Measurements from ENCODE around the gene KIF26B. TPM values are rescaled to one million over a fixed set of nuclear protein-coding genes. Genes with fewer than 3 reads are reported as not detected.

KIF26B gene
- total and polyA plus RNA-seq, 2 of the 4 experiments (the other 2 are of a cell fraction): 0.53 to 0.54 TPM

GRCh38 chr1:245715291-245715701 is 560.5 kb downstream of the KIF26B start:
- TF ChIP-seq RFX5 (IDR thresholded peaks at IDR 0.05; ENCODE audit: low read depth, low read length) (no peak), FOS (IDR thresholded peaks at IDR 0.05; ENCODE audit: low read depth, low read length) (no peak), ELK1 (IDR thresholded peaks at IDR 0.05; ENCODE audit: borderline replicate concordance, low read depth, low read length) (no peak)
- Histone ChIP-seq H3K14ac (replicated peaks; ENCODE audit: low read depth, low read length) (no peak overlapping the region), H4K5ac (ENCODE audit: low read depth, low read length) (no peak overlapping the region), H3K56ac (ENCODE audit: extremely low read depth, insufficient read depth, low read length) (no peak overlapping the region), H3K36me3 (ENCODE audit: control insufficient read depth, insufficient read depth, low read length) (no peaks in the 10 kb centered on the region), H4K8ac (ENCODE audit: low read depth in 2 of 2, low read length in 2 of 2) (no peak overlapping the region), H3K27me3 (ENCODE audit: control insufficient read depth, insufficient read depth, low read length) (no peaks in the 10 kb centered on the region; the same call in 1 of the 2 replicates), H3K4me1 (ENCODE audit: control insufficient read depth, insufficient read depth, low read length) (peaks cover 8% of the 10 kb centered on the region), H3K27ac (ENCODE audit: insufficient read depth, low read length) (no peak overlapping the region), H2AK5ac (ENCODE audit: low read depth, low read length) (no peak overlapping the region), H3K9ac (ENCODE audit: low read depth, low read length) (no peak overlapping the region), H2BK120ac (ENCODE audit: low read depth, low read length) (no peak overlapping the region), H2BK5ac (ENCODE audit: low read depth, low read length, poor library complexity, severe bottlenecking) (no peak overlapping the region), H3K4me3 (ENCODE audit: insufficient read depth, low read depth, low read length) (no peak overlapping the region), H3K79me1 (ENCODE audit: low read depth in 1 of 2, low read length in 2 of 2) (no peaks in the 10 kb centered on the region), H2BK20ac (ENCODE audit: low read depth, low read length) (no peak overlapping the region; the same call in 1 of the 2 replicates), H2BK15ac (ENCODE audit: low read depth, low read length) (no peak overlapping the region), H3K4me2 (ENCODE audit: low read depth, low read length) (no peak overlapping the region), H3K9me3 (ENCODE audit: control insufficient read depth, insufficient read depth, low read length) (no peaks in the 10 kb centered on the region), H3K18ac (ENCODE audit: low read depth, low read length) (no peak overlapping the region), H3K4ac (ENCODE audit: low read depth, low read length) (no peak overlapping the region), H4K91ac (ENCODE audit: insufficient read depth, low read depth, low read length) (no peak overlapping the region), H3K9me1 (ENCODE audit: insufficient read depth, low read length) (0 out of 2 replicates have a peak, but pooled peaks cover 3% of the 10 kb centered on the region), H3K23ac (ENCODE audit: low read depth, low read length) (no peak overlapping the region), H2AFZ (replicated peaks; ENCODE audit: low read length, poor library complexity) (peak overlapping the region; percentile 13), H2AK9ac (replicated peaks; ENCODE audit: low read depth, low read length, poor library complexity) (no peak overlapping the region), H4K20me1 (ENCODE audit: insufficient read depth, low read length) (no peaks in the 10 kb centered on the region)
- in situ Hi-C loops (cut with MboI; ENCODE audit: low sequenced_read_pairs) (no loop called here), intact Hi-C loops (cut with micrococcal nuclease) (no loop called here), dilution Hi-C loops (cut with HindIII; ENCODE audit: low sequenced_read_pairs, unreplicated experiment) (no loop called here)
- no CpG with 5 or more reads among the region's 9 CpGs for WGBS, 2 experiments (ENCODE audit: extremely low coverage in 2 of 2, insufficient read length in 1 of 2)
- ATAC-seq (ENCODE audit: low read depth): no peak
- BruUV-seq (replicated peaks): no TSS peak
- CTCF ChIA-PET: no interaction called here
- POLR2A ChIA-PET (ENCODE audit: unreplicated experiment): no interaction called here
- DNase-seq: peak; percentile 29

Data from IMR-90 (cell line).